Body of pancreas (tissue), 4 donors: ENCODE measurements around the gene ZDHHC22. TPM values are rescaled to one million over a fixed set of nuclear protein-coding genes. Genes with fewer than 3 reads are reported as not detected.
A peak's percentile ranks its signal among the peaks of the same experiment; 100 is the strongest.
"Not testable (repeated sequence)": the region's sequence is repeated elsewhere in the genome, so short reads cannot be mapped to it uniquely, and the experiment has no call there.

Experiments used
- ATAC-seq: fragments of 150-250 bp; one replicate; pipeline ENCODE4 v1.9.1; 2016
- DNase-seq, 4 donors: peaks; one replicate each; pipeline ENCODE4 v3.0.0-alpha.2; 2019
- H3K27ac ChIP-seq, 4 donors: fragments of 200-600 bp; sonication (generic); 1 replicate in 3 of 4; 2 replicates in 1 of 4; pipeline versions ENCODE4 v1.5.1 to v1.6.1; 2016 to 2019; ENCODE audit warnings: mild to moderate bottlenecking in 1 of 4, mixed read lengths in 1 of 4, moderate library complexity in 1 of 4
- H3K27me3 ChIP-seq, 2 donors: fragments of 200-600 bp; sonication (generic); one replicate each; pipeline ENCODE4 v1.6.0; 2016; ENCODE audit warnings: mild to moderate bottlenecking in 1 of 2
- H3K36me3 ChIP-seq, 2 donors: fragments of 200-600 bp; sonication (generic); replicated peaks in 1 of 2; 2 replicates each; pipeline ENCODE4 v1.5.1; 2016; ENCODE audit warnings: low read depth in 2 of 2; ENCODE audit not compliant: insufficient read depth in 1 of 2
- H3K4me1 ChIP-seq: fragments of 200-600 bp; sonication (generic); one replicate; pipeline ENCODE4 v1.6.0; 2016
- H3K4me3 ChIP-seq, 2 donors: fragments of 200-600 bp; sonication (generic); 1 replicate in 1 of 2; 2 replicates in 1 of 2; pipeline ENCODE4 v1.5.1; 2016 to 2019
- H3K9me3 ChIP-seq, 3 donors: fragments of 200-600 bp; sonication (generic); 1 replicate in 2 of 3; 2 replicates in 1 of 3; pipeline ENCODE4 v1.5.1; 2016
- POLR2A ChIP-seq, 3 donors: fragments of 450-650 bp; IDR thresholded peaks; one replicate each; pipeline ENCODE4 v1.6.1; 2016; ENCODE audit warnings: antibody characterized with exemption in 3 of 3, mild to moderate bottlenecking in 2 of 3
- WGBS, 2 donors: methylation state at CpG; one replicate each; pipeline ENCODE4 v1.1.5; 2017; 5-methylcytosine and 5-hydroxymethylcytosine counted together
- intact Hi-C: fragments of 100-400 bp; cut with DNase I; formaldehyde crosslinking; loops from one replicate; pipeline ENCODE4 v1.15.1; 2023
- total RNA-seq, 2 donors: library from RNA; depleted of rRNA; stranded (reverse); fragments of >200 nt; gene quantifications; one replicate each; pipeline ENCODE4 v1.1.0, GENCODE V29; 2016
- TF ChIP-seq, protein P1 (sequence below), 7 experiments: fragments of 450-650 bp in 4 of 7; fragments of 200-600 bp in 3 of 7; sonication (generic) in 3 of 7; IDR thresholded peaks; one replicate each; pipeline ENCODE4 v1.5.1; 2016 to 2019; ENCODE audit warnings: antibody characterized with exemption in 7 of 7

Gene ZDHHC22
- total RNA-seq, 2 donors from 2014 or later = not detected

DNA sequence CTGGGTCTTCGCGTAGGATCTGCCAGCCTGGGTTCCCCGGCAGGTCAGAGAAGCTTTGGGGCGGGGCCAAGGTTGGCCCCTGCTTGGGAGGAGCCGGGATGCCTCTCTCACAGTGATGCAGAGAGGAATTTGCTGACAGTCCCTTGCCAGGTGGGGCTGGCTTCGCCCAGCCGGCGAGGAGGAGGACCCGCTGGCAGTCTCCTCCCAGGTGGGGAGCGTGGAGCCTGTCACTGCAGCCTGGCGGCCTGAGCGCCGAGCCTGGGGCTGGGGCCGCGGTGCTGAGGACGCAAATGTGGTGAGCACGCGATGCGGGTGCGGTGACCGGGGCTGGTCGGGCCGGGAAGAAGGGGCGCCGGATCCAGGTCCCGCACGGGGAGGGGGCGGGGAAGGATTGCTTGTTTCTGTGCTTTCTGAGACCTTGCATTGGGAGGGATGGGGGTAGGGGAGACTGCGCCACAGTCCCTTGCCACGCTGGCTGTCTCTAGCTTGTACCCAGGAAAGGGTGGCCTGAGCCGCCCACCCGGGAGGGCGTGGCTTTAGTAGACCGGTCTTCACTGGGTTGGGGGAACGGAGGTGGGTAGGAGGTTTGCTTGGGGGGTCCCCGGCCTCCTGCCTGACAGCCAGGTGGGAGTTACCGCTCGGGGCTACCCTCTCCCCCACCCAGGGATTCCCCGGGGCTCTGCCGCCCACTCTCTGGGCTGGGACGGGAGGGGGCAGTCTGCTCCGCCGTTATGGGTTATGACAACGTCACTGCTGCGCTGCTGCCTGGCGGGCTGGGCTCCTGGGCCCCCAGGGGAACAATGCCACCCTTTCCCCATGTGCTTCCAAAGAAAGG lies 40.2 kb upstream of the ZDHHC22 start, which contains the start of gene TMEM63C:
TMEM63C (plus strand) TSS at position 196 of the 835 bp plus-strand sequence. CDS start 37,016 bp downstream, outside the sequence.
- H3K4me3 ChIP-seq = peak within 1 kb of the TSS; percentile 21 to 34
- no peaks in the 10 kb centered on the region for H3K27me3 ChIP-seq
- ATAC-seq = peak; percentile 78
- no peak within 1 kb of the TSS for H3K27ac ChIP-seq
- H3K4me1 ChIP-seq = peaks cover 19% of the 10 kb centered on the region
- DNase-seq = peak; percentile 52 to 72 (median 68)
- intact Hi-C loops = no loop called here
- TF ChIP-seq POLR2A (IDR thresholded peaks at IDR 0.05) = peak in 1 of 3 donors; percentile 41
- TF ChIP-seq, protein P1, sequence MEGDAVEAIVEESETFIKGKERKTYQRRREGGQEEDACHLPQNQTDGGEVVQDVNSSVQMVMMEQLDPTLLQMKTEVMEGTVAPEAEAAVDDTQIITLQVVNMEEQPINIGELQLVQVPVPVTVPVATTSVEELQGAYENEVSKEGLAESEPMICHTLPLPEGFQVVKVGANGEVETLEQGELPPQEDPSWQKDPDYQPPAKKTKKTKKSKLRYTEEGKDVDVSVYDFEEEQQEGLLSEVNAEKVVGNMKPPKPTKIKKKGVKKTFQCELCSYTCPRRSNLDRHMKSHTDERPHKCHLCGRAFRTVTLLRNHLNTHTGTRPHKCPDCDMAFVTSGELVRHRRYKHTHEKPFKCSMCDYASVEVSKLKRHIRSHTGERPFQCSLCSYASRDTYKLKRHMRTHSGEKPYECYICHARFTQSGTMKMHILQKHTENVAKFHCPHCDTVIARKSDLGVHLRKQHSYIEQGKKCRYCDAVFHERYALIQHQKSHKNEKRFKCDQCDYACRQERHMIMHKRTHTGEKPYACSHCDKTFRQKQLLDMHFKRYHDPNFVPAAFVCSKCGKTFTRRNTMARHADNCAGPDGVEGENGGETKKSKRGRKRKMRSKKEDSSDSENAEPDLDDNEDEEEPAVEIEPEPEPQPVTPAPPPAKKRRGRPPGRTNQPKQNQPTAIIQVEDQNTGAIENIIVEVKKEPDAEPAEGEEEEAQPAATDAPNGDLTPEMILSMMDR (IDR thresholded peaks at IDR 0.05) = no peak
- no peaks in the 10 kb centered on the region for H3K9me3 ChIP-seq
- WGBS, 2 donors = 1 to 7% methylated on average over 11 to 46 of the region's 46 CpGs
- H3K36me3 ChIP-seq = no peaks in the 10 kb centered on the region

DNA sequence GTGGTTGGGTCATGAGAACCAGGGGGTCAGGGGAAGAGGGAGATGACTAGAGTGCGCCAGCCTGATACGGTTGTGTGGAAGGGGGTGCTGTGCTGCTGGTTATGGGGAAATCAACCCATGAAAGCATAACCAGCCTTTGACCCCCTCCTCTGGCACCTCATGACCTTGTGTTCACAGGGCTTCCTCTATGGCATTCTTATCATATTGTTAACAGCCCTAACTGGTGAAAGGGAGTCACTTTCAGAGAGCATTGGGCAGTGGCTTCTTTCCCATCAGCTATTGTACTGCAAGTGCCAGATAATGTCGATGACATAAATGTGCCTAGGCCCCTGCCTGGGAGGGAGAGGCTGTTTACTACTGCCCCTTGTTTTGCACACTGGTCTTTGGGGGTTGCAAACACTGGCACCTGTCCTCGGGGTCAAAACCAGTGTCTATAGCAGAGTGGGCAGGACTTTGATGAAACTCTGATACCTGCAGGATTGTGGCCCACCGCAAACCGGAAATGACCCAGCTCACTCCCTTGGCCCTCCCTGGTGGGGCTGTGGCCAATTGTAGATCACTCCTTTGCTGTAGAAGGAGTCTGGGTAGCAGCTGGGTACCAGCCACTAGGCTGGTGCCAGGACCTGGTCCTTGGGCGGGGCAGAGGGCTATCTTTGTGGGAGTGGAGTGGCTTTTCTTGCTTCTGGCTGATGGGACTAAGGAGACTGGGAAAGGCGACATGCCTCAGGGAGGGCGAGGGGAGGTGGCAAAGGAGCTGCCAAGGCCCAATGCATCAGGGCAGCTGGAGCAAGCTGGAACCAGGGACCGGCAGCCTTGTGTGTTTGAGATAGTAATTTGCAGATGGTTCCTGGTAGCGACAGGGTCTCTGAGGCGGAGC lies 39.4 kb upstream of the ZDHHC22 start:
- intact Hi-C loops = no loop called here
- WGBS, 2 donors = 33 to 40% methylated on average over 11 to 12 of the region's 12 CpGs
- H3K4me3 ChIP-seq = peak overlapping the region in 1 of 2 donors; percentile 34
- no peak overlapping the region for H3K27ac ChIP-seq
- no peak for ATAC-seq
- H3K27me3 ChIP-seq = no peaks in the 10 kb centered on the region
- H3K36me3 ChIP-seq = no peaks in the 10 kb centered on the region
- no peak for DNase-seq
- H3K9me3 ChIP-seq = no peaks in the 10 kb centered on the region
- H3K4me1 ChIP-seq = peaks cover 13% of the 10 kb centered on the region
- TF ChIP-seq, protein P1 (IDR thresholded peaks at IDR 0.05) = no peak
- no peak for TF ChIP-seq POLR2A (IDR thresholded peaks at IDR 0.05)

DNA sequence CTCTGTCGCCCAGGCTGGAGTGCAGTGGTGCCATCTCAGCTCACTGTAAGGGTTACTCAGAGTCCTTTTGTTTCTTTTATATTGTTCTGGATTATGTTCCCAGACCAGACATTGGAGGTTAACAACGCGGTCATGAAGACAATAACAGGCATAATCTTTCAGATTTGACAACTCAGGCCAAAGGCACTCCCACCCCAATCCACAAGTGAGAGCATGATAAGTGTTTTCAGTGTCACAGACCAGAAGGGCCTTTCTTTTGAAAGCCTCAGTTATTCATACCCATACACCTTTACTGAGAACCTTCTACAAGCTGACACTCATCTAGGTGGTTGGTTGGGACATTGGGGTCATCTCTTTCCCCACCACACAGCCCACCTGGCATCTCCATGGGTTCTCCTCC lies 37.1 kb upstream of the ZDHHC22 start:
- 48 to 63% methylated on average over 3 of the region's 3 CpGs for WGBS, 2 donors
- ATAC-seq = no peak
- Histone ChIP-seq H3K36me3 (no peaks in the 10 kb centered on the region), H3K9me3 (no peaks in the 10 kb centered on the region), H3K27ac (no peak overlapping the region), H3K4me3 (no peak overlapping the region), H3K27me3 (no peaks in the 10 kb centered on the region), H3K4me1 (peaks cover 13% of the 10 kb centered on the region)
- TF ChIP-seq POLR2A (IDR thresholded peaks at IDR 0.05) = no peak
- TF ChIP-seq, protein P1 (IDR thresholded peaks at IDR 0.05) = no peak
- intact Hi-C loops = no loop called here
- DNase-seq = no peak

DNA sequence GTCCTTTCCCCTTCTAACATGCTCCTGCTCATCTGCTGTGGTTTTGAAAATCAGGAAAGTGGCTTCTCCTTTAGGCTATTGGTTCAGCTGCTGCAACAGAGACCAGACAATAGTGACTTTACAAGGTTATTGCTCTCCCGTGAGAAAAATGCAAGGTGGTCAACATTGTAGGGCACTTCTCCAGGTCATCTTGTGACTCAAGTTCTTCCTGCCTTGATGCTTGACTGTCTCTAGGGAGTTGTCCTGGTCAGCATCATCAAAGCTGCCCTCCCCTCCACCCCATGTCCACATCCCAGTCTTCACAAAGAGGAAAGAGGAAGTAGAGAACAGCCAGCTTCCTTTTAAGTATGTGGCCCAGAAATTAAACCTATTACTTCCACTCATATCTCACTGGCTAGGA lies 36.1 kb upstream of the ZDHHC22 start:
- no peaks in the 10 kb centered on the region for H3K9me3 ChIP-seq
- ATAC-seq = no peak
- H3K27me3 ChIP-seq = no peaks in the 10 kb centered on the region
- 0 to 7% methylated on average over 1 of the region's 1 CpG for WGBS, 2 donors
- no peaks in the 10 kb centered on the region for H3K36me3 ChIP-seq
- peaks cover 13% of the 10 kb centered on the region for H3K4me1 ChIP-seq
- TF ChIP-seq POLR2A (IDR thresholded peaks at IDR 0.05) = no peak
- intact Hi-C loops = no loop called here
- no peak overlapping the region for H3K4me3 ChIP-seq
- no peak overlapping the region for H3K27ac ChIP-seq
- no peak for DNase-seq

DNA sequence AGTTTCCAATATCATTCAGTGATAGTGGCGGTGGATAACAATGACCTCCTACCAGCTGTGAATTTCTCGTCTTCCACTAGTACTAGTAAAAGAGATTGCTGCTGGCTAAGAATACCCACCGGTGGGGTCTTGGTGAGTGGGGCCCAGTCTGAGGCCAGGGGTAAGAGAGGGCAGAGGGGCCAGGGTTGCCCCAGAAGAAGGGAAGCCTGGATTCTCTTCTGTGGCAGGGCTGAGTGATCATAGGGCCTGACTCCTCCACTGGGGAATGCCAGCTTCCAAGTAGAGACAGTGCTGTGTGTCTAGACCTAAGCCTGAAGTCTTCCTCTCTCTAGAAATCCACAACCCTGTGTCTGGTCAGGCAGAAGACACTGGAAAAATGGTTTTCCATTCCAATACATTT lies 34.3 kb upstream of the ZDHHC22 start:
- no peaks in the 10 kb centered on the region for H3K4me1 ChIP-seq
- no peaks in the 10 kb centered on the region for H3K27me3 ChIP-seq
- H3K9me3 ChIP-seq = no peaks in the 10 kb centered on the region
- intact Hi-C loops = no loop called here
- no peak overlapping the region for H3K4me3 ChIP-seq
- no peaks in the 10 kb centered on the region for H3K36me3 ChIP-seq
- no peak for ATAC-seq
- DNase-seq = no peak
- WGBS, 2 donors = 42 to 70% methylated on average over 3 of the region's 3 CpGs
- TF ChIP-seq POLR2A (IDR thresholded peaks at IDR 0.05) = no peak
- TF ChIP-seq, protein P1 (IDR thresholded peaks at IDR 0.05) = no peak
- no peak overlapping the region for H3K27ac ChIP-seq

DNA sequence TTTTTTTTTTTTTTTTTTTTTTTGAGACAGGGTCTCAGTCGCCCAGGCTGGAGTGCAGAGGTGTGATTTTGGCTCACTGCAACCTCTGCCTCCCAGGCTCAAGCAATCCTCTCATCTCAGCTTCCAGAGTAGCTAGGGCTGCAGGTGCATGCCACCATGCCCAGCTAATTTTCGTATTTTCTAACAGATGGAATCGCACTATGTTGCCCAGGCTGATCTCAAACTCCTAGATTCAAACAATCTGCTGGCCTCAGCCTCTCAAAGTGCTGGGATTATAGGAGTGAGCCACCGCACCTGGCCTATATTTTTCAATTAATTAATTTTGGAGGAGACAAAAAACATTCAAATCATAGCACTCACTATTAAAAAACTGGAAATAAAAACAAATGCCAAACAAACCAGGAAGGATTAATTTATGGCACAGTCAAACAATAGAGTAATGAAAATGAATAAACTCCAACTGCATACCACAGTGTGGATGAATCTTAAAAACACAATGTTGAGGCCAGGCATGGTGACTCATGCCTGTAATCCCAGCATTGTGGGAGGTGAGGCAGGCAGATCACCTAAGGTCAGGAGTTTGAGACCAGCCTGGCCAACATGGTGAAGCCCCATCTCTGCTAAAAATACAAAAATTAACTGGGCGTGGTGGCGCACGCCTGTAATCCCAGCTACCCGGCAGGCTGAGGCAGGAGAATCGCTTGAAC lies 32.5 kb upstream of the ZDHHC22 start:
- H3K9me3 ChIP-seq, H3K4me1 ChIP-seq, H3K4me3 ChIP-seq, DNase-seq, H3K27me3 ChIP-seq, H3K36me3 ChIP-seq, ATAC-seq, H3K27ac ChIP-seq, intact Hi-C loops: not testable (repeated sequence)
- 85 to 91% methylated on average over 8 of the region's 9 CpGs for WGBS, 2 donors
